ENCODE results near the gene HPGD.

HPGD gene

GRCh38 chr4:174464949-174465348 lies 57.3 kb downstream of the HPGD start:
- no peak for DNase-seq

- no peak for DNase-seq
Observed at GRCh38 chr4:174461466-174462106, 60.7 kb downstream of the HPGD start.

- DNase-seq, result no peak
Observed at GRCh38 chr4:174460684-174461083, 61.6 kb downstream of the HPGD start.

GRCh38 chr4:174457468-174457867 lies 64.8 kb downstream of the HPGD start:
- no peak for DNase-seq

GRCh38 chr4:174454815-174455473 lies 67.3 kb downstream of the HPGD start:
- no peak for DNase-seq

GRCh38 chr4:174451718-174452296 lies 70.5 kb downstream of the HPGD start:
- no peak for DNase-seq

- DNase-seq, result no peak
Observed at GRCh38 chr4:174450786-174451125, 71.5 kb downstream of the HPGD start.

GRCh38 chr4:174449944-174450785 lies 72.1 kb downstream of the HPGD start:
- no peak for DNase-seq

GRCh38 chr4:174449152-174449551 lies 73.1 kb downstream of the HPGD start:
- DNase-seq, result no peak

GRCh38 chr4:174444390-174444789 lies 77.9 kb downstream of the HPGD start:
- DNase-seq, result no peak
